SHP77 (cell line): ENCODE data around the gene GBP5.
"Not testable (repeated sequence)": the region's sequence is repeated elsewhere in the genome, so short reads cannot be mapped to it uniquely, and the experiment has no call there.

ENCODE experiments used
- DNase-seq, 2 experiments: peaks; one replicate each; lab custom pipeline; 2025; lab: John Stamatoyannopoulos, UW

Gene GBP5

DNA sequence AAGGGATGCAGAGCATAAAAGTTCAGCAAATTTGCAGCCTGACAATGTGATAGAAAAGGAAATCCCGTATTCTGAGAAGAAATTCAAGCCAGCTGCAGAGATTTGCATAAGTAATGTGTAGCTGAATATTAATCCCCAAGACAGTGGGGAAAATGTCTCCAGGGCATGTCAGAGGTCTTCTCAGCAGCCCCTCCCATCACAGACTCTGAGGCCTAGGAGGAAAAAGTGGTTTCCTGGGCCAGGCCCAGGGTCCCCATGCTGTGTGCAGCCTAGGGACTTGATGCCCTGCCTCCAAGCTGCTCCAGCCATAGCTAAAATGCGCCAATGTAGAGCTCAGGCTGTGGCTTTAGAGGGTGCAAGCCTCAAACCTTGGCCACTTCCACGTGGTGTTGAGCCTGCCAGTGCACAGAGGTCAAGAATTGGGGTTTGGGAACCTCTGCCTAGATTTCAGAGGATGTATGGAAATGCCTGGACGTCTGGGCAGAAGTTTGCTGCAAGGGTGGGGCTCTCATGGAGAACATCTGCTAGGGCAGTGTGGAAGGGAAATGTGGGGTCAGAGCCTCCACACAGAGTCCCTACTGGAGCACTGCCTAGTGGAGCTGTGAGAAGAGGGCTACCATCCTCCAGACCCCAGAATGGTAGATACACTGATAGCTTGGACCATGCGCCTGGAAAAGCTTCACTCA is 11.6 kb upstream of the GBP5 start:
- not testable (repeated sequence) for DNase-seq

DNA sequence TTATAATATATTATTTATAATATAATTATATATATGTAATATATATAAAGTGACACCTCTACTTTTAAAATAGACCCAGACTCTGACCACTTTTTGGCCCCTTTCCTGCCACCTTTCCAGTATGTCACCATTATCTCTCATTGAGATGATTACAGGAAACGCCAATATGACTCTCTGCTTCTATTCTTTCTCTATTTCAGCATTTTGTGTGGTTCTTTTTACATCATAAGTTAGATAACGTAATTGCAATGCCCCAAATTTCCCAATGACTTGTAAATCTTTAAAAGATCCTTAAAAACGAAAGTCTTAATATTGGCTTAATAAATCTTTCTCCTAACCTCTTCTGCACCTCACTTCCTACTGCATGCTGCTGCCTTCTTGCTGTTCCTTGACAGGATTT is 8.1 kb upstream of the GBP5 start:
- DNase-seq: no peak

DNA sequence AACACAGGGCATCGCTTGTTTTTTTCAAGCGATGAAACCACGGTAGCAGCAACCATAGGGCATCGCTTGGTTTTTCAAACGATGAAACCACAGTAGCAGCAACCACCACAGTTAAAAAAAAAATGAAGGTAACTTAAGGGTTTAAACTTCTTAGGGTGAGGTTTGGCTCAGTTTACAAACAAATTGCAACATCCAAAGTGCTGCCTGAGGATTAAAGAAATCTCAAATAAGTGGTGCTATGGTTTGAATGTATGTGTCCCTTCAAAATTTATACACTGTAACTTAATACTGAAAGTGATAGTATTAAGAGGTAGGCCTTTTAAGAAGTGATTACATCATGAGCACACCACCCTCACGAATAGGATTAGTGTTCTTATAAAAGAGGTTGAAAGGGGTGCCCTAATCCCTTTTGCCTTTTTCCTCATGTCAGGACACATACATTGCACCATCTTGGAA is 6.4 kb upstream of the GBP5 start:
- no peak for DNase-seq

DNA sequence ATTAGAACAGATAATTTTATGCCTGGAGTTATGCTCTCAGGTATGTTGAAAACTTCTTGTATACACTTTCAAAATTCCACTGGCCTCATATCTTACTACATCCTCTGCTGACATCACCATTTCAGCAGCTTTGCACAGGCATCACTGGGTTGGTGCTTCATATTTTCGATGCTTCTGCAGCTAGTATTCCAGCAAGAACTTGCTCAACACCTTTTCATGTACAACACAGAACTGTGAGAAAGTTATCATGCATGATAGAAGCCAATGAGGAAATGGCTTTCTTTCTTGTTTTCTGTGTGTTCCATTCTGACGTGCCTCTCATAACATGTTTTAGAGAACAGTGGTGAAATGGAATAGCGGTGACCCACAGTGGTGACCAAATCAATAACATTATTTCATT is 5.1 kb upstream of the GBP5 start:
- no peak for DNase-seq

DNA sequence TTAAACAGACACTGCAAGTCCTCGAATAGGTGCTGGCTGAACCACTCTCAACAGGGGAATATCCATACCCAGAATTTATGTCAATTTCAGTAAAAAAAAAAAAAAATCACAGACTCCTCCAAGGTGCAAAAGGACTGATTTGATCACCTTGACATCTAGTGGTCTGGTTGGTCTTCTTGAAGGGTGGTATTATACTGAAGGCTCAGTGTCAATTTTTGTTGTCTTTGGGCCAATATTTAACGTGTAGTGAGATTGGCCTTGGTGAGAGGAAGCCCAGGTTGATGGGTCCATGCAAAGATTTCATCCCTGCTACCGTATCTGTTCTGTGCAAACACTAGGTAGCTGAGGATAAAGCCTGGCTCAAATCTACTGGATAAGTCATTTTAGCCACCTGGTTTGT is 4.0 kb upstream of the GBP5 start:
- no peak for DNase-seq

DNA sequence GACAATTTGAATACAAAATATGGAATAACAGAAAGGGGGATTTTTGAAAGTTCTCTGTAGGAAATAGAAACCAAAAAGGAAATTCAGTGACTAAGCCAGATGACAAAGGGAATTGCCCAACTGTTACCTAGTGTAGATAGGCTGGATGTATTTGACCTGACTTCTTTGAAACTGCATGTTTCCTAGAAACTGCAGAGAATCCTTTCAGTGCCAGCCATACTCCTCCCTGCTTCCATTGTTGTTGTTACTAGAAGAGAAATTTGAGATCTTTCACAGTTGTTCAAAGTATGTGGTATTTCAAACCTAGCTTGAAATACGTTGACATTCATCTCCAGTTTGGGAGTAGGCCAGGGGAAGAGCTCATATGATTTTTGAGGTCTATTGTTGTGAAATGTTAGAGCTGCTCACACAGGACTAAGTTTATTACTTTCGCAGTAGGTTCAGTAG is 1.8 kb upstream of the GBP5 start:
- DNase-seq: no peak

DNA sequence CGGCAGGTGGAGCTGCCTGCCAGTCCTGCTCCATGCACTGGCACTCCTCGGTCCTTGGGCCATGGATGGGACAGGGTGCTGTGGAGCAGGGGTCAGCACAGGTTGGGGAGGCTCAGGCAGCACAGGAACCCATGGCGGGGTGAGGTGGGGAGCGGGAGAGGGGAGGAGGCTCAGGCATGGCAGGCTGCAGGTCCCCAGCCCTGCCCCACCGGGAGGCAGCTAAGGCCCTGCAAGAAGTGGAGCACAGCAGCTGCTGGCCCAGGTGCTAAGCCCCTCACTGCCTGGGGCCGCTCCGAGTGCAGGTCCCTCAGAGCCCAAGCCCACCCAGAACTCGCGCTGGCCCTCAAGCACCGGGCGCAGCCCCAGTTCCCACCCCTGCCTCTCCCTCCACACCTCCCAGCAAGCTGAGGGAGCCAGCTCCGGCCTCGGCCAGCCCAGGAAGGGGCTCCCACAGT is 691 bp upstream of the GBP5 start:
- DNase-seq: no peak

DNA sequence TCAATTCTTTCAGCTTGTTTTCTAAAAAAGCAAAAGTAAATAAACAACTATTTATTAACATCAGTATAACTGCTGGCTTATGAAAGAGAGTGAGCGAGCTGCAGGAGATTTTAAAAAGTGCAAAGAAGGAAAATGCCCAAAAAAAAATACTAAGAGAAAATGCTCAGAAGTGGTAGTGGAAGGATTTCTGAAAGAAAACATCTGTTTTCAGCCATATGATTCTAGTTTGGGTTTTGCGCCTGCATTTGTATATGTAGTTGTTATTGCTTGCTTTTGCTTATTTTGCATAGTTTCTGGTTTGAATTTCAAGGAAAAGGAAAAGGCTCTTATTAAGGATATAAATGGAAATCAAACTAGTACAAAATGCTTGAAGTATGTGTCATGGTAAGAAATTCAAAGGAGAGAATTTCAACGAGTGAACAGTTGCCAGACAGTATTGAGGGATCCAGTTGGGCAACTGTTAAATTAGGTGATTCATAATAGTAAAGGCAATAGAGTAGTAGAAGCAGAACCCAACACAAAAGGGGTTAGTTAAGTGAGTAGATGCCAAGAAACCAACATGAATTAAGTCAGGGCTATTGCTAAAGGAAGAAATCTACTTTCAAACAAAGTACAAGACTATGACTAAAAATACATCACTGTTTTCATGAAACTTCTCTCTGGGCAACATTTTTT is 1.2 kb downstream of the GBP5 start:
- no peak for DNase-seq

DNA sequence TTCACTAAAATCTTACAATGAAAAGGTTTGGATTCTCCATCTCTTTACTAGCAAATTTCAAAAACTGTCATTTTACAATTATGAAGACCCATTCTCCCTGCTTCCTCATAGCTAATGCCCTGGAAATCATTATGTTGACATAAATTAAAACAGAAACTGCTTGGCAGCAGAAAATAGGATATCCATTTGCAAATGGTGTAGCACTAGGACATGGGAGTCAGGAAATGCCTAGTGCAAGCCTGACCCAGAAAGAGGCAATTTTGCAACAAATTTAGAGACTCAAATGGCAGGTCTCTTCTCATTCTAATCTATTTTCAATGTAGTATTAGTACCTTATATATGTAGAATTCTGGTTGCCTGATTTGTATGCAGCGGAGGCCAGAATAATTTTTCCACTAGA is 2.2 kb downstream of the GBP5 start:
- DNase-seq: no peak

DNA sequence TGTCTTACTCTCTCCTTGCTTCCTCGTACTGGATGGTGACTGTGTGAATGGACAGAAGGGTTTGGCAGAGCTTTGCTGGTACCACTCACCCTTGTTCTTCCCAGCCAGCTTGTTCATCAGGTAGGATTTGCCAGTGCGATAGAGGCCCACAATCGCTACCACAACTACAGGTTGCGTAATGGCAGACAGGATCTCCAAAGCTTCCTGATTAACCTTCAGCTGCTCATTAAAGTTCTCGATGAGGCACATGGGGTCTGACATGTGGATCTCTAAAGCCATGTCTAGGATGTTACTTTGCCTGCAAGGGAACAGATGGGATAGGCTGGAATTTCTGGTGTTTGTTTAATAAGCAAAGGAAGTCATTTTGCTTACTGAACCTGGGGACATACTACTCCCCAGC is 3.4 kb downstream of the GBP5 start:
- no peak for DNase-seq

DNA sequence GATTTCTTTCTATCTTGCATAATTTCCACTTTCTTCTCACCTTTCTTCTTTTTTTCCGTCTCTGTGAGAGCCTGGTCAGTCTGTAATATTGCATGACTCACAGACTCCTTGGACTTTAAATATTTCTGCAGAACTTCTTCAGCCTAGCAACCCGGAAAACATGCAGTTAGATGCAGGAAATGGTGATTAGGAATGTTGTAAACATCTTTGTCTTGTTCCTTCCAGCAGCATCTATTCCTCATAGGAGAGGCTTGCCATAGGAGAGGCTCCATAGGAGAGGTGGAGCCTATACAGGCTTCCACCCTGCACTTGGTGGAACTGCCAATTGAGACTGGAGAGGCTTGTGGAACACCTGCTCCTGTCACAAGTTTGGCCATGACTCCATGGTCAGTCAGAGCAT is 10.0 kb downstream of the GBP5 start:
- DNase-seq: no peak

DNA sequence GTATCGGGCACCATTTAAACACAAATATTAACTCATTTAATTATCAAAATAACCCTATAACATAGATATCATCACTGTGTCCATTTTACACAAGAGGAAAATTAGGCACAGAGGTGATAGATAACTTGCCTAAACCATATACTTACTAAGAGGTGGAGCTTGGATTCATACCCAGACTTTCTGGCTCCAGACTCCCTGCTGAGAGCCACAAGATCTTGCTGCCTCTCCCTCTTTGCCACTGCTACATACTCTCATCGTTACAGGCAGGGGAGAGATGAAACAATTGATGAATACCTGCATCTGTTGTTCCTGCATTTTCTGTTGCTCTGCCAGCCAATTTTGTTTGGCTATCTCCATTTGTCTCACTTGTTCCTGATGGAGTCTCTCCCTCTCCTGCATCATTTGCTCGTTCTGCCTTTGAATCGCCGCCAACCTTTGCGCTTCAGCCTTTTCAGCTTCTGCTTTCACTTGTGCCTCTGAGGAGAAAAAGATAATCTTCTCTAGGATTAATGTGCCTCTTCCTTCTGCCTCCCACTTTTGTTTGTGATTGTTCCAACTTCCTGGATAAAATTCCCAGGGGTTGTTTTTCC is 10.6 kb downstream of the GBP5 start:
- no peak for DNase-seq

DNA sequence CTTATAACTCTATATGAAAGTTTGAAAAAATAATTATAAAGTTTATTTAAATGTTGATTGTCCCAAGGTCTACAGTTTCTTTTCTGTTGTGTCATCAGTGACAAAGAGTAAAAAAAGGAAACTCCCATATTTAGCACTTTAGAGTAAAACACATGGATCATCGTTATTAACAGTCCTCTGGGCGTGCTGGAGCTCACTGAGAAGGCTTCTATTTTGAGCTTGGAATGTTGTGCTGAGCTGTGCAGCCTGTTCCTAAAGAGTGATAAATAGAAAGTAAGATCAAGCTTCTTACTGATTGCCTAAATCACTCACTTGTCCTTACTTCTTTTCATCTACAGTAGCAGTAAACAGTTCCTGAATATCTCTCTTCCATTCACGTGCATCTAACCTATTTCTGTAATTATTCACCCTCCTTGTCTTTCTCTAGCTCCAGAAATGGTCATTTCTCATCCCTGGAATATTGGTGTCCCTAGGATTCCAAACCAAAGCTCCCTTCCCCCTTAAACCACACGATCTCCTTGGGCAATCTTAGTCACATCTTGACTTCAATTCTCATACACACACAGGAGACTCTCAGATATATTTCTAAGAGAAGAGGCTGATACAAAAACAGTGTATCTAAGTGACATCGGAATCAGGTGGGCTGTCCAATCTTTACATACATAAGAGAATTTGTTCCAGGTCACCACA is 11.9 kb downstream of the GBP5 start:
- DNase-seq: no peak

DNA sequence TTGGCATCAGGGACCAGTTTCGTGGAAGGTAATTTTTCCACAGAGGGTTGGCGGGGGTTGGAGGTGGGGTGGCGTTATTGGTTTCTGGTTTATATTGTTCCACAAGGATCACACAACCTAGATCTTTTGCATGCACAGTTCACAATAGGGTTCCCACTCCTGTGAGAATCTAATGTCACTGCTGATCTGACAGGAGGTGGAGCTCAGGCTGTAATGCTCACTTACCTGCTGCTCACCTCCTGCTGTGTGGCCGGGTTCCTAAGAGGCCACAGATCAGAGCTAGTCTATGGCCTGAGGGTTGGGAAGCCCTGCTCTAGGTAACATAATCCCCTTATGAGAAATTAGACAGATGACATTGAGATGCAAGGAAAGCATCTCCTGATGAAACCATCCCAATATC is 12.6 kb downstream of the GBP5 start:
- no peak for DNase-seq

DNA sequence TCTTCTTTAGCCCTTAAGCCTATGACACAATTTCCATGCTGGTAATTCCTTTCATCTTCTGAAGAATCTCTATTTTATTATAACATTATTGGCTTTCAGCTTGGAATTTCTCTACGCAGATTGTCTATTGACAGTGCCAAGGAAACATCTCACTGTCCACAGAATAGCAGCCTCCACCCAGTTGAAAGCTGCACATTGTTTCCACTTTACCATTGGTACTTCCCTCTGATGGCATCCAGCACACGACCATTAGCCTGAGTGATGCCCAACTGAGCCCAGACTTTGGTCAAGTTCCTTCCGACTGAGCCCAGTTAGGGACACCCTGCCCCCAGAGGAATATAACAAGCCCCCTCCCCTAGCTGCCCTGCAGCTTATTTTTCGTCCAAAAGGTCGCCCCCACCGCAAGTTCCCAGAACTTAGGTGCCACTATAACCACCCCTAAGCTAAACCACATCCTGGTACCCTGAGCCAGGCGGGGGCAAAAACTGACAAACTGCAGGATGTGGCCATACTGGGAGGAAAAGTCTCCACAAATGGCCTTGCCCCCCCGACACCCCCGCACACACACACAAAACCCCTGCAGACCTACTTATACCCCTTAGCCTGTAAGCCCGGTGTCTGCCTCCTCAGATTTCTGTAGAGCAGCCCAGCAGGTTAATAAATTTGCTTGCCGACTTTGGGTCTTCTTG is 13.2 kb downstream of the GBP5 start:
- no peak for DNase-seq

DNA sequence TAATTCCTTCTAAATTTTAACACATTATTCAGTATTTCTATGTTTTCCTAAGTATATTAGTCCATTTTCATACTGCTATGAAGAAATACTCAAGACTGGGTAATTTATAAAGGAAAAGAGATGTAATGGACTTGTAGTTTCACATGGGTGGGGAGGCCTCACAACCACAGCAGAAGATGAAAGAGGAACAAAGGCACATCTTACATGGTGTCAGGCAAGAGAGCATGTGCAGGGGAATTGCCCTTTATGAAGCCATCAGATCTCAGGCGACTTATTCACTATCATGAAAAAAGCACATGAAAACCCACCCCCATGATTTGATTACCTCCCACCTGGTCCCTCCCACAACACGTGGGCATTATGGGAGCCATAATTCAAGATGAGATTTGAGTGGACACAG is 15.6 kb downstream of the GBP5 start:
- DNase-seq: no peak

DNA sequence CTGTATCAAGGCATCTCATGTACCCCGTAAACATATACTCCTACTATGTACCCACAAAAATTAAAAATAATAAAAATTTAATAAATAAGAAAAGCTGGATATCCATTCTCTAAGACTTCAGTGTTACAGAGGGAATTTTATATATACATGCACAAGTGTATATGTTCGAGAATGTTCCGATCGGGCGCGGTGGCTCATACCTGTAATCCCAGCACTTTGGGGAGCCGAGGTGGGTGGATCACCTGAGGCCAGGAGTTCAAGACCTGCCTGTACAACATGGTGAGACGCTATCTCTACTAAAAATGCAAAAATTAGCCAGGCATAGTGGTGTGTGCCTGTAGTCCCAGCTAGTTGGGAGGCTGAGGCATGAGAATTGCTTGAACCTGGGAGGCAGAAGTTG is 17.1 kb downstream of the GBP5 start:
- DNase-seq: not testable (repeated sequence)

DNA sequence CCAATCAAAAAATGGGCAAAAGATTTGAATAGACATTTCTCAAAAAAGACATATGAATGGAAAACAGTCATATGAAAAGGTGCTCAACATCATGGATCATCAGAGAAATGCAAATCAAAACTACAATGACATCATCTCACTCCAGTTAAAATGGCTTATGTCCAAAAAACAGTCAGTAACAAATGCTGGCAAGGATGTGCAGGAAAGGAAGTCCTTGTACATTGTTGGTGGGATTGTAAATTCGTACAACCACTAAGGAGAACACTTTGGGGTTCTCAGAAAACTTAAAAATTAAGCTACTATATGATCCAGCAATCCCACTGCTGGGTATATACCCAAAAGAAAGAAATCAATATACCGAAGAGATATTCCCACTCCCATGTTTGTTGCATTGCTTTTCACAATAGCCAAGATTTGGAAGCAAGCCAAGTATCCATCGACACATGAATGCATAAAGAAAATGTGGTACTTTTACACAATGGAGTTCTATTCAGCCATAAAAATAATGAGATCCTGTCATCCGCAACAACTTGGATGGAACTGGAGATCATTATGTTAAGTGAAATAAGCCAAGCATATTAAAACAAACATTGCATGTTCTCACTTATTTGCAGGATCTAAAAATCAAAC is 17.9 kb downstream of the GBP5 start:
- peak; percentile 10 to 21 for DNase-seq

DNA sequence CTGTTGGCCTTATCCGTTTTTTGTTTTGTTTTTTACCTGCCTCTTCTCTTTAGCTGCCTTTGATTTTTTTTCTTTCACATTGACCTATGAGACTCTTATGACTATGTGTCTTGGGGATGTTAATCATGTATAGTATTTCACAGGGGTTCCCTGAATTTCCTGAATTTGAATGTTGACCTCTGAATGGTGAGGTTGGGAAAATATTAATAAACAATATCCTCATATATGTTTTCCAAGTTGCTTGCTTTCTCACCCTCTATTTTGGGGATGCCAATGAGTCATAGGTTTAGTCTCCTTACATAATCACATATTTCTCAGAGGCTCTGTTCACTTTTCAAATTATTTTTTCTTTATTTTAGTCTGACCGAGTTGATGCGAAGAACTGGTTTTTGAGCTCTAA is 29.6 kb downstream of the GBP5 start:
- DNase-seq: no peak
